GM19328 (cell line): ENCODE measurements around the gene TYW1.
"Not testable (repeated sequence)": the region's sequence is repeated elsewhere in the genome, so short reads cannot be mapped to it uniquely, and the experiment has no call there.

ENCODE experiments used
- ATAC-seq: cut with Tn5 transposase; IDR thresholded peaks from one replicate; pipeline ENCODE4 v1.9.1; 2021; ENCODE audit warnings: mild to moderate bottlenecking, moderate library complexity; ENCODE audit not compliant: unreplicated experiment

The TYW1 gene

GRCh38 chr7:67185660-67186129 is 189.1 kb downstream of the TYW1 start:
- not testable (repeated sequence) for ATAC-seq

- ATAC-seq: not testable (repeated sequence)
Measured at GRCh38 chr7:67189160-67189559, 192.5 kb downstream of the TYW1 start.

GRCh38 chr7:67189801-67190465 is 193.3 kb downstream of the TYW1 start:
- not testable (repeated sequence) for ATAC-seq

GRCh38 chr7:67191002-67191720 is 194.5 kb downstream of the TYW1 start:
- ATAC-seq: not testable (repeated sequence)

- ATAC-seq: not testable (repeated sequence)
Measured at GRCh38 chr7:67192123-67192702, 195.6 kb downstream of the TYW1 start.

- ATAC-seq: not testable (repeated sequence)
Measured at GRCh38 chr7:67192889-67193613, 196.4 kb downstream of the TYW1 start.

GRCh38 chr7:67196176-67196575 is 199.5 kb downstream of the TYW1 start:
- ATAC-seq: not testable (repeated sequence)

GRCh38 chr7:67198865-67199526 is 202.4 kb downstream of the TYW1 start:
- ATAC-seq: not testable (repeated sequence)

- not testable (repeated sequence) for ATAC-seq
Measured at GRCh38 chr7:67205772-67206171, 209.1 kb downstream of the TYW1 start.

- no peak for ATAC-seq
Measured at GRCh38 chr7:67206452-67206851, 209.8 kb downstream of the TYW1 start.

- ATAC-seq: not testable (repeated sequence)
Measured at GRCh38 chr7:67208656-67209055, 212.0 kb downstream of the TYW1 start.

- no peak for ATAC-seq
Measured at GRCh38 chr7:67209256-67209655, 212.6 kb downstream of the TYW1 start.

GRCh38 chr7:67210567-67210966 is 213.9 kb downstream of the TYW1 start:
- no peak for ATAC-seq

- not testable (repeated sequence) for ATAC-seq
Measured at GRCh38 chr7:67211650-67212330, 215.2 kb downstream of the TYW1 start.

GRCh38 chr7:67213038-67213437 is 216.4 kb downstream of the TYW1 start:
- ATAC-seq: not testable (repeated sequence)

- ATAC-seq: not testable (repeated sequence)
Measured at GRCh38 chr7:67223551-67223950, 226.9 kb downstream of the TYW1 start.

GRCh38 chr7:67226340-67226907 is 229.8 kb downstream of the TYW1 start:
- ATAC-seq: not testable (repeated sequence)

- not testable (repeated sequence) for ATAC-seq
Measured at GRCh38 chr7:67226967-67227366, 230.3 kb downstream of the TYW1 start.

- ATAC-seq: not testable (repeated sequence)
Measured at GRCh38 chr7:67229018-67229417, 232.4 kb downstream of the TYW1 start.

- ATAC-seq: not testable (repeated sequence)
Measured at GRCh38 chr7:67230029-67230428, 233.4 kb downstream of the TYW1 start.
